Activated CD4-positive, alpha-beta T cell treated with anti-CD3 and anti-CD28 coated beads, Interleukin-2, Interleukin-6, amounts not matched to agents 100 ng/mL and 50 ng/mL, durations not matched to agents 16 hours and 8 hours (primary cell): ENCODE data around the gene FRS3.
"Not testable (repeated sequence)": the region's sequence is repeated elsewhere in the genome, so short reads cannot be mapped to it uniquely, and the experiment has no call there.

Experiments used
- DNase-seq: peaks from one replicate; pipeline ENCODE4 v3.0.0-alpha.2; 2020

Gene FRS3

GRCh38 chr6:41779788-41780550 lies at the start of gene FRS3:
Gene FRS3 (minus strand): TSS chr6:41779900. CDS start chr6:41776987, 2,913 bp downstream.
- DNase-seq, result peak; percentile 99

GRCh38 chr6:41826343-41827022 lies 46.8 kb upstream of the FRS3 start:
- DNase-seq, result no peak

GRCh38 chr6:41824571-41825569 lies 45.2 kb upstream of the FRS3 start:
- no peak for DNase-seq

GRCh38 chr6:41823178-41823577 lies 43.5 kb upstream of the FRS3 start:
- DNase-seq, result no peak

- DNase-seq, result no peak
These were observed 42.3 kb upstream of the FRS3 start for GRCh38 chr6:41822021-41822420.

GRCh38 chr6:41821266-41821665 lies 41.6 kb upstream of the FRS3 start:
- DNase-seq, result no peak

GRCh38 chr6:41818271-41819054 lies 38.8 kb upstream of the FRS3 start:
- no peak for DNase-seq

- DNase-seq, result no peak
These were observed 35.9 kb upstream of the FRS3 start for GRCh38 chr6:41815587-41815986.

- no peak for DNase-seq
These were observed 34.9 kb upstream of the FRS3 start for GRCh38 chr6:41814629-41815028.

GRCh38 chr6:41813956-41814355 lies 34.3 kb upstream of the FRS3 start:
- DNase-seq, result no peak

- no peak for DNase-seq
These were observed 33.8 kb upstream of the FRS3 start for GRCh38 chr6:41813469-41813868.

- DNase-seq, result not testable (repeated sequence)
These were observed 32.2 kb upstream of the FRS3 start for GRCh38 chr6:41811946-41812345.

GRCh38 chr6:41811095-41811494 lies 31.4 kb upstream of the FRS3 start:
- no peak for DNase-seq

GRCh38 chr6:41805830-41806774 lies 26.4 kb upstream of the FRS3 start:
- DNase-seq, result no peak

GRCh38 chr6:41801380-41801779 lies 21.7 kb upstream of the FRS3 start:
- DNase-seq, result no peak

GRCh38 chr6:41799559-41799911 lies 19.8 kb upstream of the FRS3 start:
- DNase-seq, result no peak

- DNase-seq, result no peak
These were observed 19.3 kb upstream of the FRS3 start for GRCh38 chr6:41798901-41799558.

- peak; percentile 43 for DNase-seq
These were observed 16.8 kb upstream of the FRS3 start for GRCh38 chr6:41796474-41796873.

- DNase-seq, result no peak
These were observed 12.3 kb upstream of the FRS3 start for GRCh38 chr6:41791984-41792383.

GRCh38 chr6:41791305-41791704 lies 11.6 kb upstream of the FRS3 start:
- DNase-seq, result no peak

- no peak for DNase-seq
These were observed 10.3 kb upstream of the FRS3 start for GRCh38 chr6:41790045-41790444.
